HG03354 (cell line): ENCODE data around the gene BTD.
A peak's percentile ranks its signal among the peaks of the same experiment; 100 is the strongest.
"Not testable (repeated sequence)": the region's sequence is repeated elsewhere in the genome, so short reads cannot be mapped to it uniquely, and the experiment has no call there.

Experiments used
- ATAC-seq: cut with Tn5 transposase; IDR thresholded peaks from one replicate; pipeline ENCODE4 v1.9.1; 2021; ENCODE audit warnings: mild to moderate bottlenecking; ENCODE audit not compliant: unreplicated experiment, poor library complexity, severe bottlenecking

Gene BTD

DNA sequence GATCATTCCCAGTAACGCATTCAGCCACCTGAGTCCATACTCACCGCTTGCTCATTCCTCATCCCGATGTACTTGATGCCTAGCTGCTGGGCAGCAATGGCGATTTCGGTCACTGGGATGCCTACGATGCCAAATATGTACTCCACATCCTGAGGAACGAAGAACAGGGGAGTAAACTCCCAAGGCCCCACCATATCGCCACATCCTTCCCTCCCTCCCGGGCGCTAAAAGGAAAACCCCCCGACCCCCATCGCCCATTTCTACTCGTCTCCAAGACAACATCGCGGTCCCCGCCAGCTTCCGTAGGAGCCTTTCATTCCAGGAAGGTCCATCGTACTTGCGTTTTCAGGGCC lies 523 bp upstream of the BTD start:
- ATAC-seq, result peak; percentile 30

DNA sequence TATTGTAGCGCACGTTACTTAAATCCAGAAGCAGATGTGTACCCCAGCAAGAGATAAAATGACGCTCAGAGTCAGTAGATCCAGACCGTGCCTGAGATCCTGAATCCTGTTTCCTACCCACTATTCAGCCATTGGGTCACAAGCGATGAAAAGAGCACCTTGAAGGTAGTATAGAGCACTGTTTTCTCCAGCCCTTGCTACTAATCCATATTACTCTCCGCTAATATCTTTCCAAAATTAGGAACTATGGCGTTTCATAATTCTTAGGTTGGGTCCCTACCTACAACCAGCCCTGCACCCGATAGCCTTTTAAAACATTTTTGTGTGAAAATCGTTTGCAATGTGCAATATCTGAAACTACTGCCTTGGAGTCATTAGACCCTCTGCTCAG lies 596 bp downstream of the BTD start:
- peak; percentile 12 for ATAC-seq

DNA sequence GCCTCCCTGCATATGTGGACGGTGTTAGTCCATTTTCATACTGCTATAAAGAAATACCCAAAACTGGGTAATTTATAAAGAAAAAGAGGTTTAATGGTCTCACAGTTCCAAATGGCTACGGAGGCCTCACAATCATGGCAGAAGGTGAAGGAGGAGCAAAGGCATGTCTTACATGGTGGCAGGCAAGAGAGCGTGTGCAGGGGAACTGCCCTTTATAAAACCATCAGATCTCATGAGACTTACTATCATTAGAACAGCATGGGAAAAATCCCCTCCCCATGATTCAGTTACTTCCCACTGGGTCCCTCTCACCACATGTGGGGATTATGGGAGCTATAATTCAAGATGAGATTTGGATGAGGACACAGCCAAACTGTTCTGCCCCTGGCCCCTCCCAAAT lies 1.3 kb downstream of the BTD start:
- not testable (repeated sequence) for ATAC-seq

DNA sequence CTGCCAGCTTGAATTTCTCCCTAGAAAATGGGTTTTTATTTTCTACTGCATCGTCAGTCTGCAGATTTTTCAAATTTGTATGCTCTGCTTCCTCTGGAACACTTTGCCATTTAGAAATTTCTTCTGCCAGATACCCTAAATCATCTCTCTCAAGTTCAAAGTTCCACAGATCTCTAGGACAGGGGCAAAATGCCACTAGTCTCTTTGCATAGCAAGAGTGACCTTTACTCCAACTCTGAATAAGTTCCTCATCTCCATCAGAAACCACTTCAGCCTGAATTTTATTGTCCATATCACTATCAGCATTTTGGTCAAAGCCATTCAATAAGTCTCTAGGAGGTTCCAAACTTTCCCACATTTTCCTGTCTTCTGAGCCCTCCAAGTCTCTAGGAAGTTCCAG lies 3.0 kb downstream of the BTD start:
- ATAC-seq, result not testable (repeated sequence)

DNA sequence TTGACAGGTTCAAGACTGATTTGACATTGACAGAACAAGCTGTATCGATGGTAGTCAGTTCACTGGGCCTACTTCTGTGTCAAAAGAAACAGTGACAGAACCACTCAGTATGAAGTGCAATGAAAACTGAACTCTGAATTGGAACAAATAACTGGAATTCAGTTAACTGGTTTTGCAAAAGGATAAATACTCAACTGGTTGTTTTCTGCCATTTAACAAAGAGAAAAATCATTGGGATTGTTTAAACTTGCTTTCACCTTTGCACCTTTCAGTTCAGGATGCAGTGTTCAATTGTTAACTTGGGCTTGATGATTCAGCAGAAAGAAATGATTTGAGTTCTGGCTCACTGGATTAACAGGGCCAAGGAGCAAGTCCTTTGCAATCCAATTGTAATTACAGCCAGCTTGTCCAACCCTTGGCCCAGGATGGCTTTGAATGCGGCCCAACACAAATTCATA lies 4.9 kb downstream of the BTD start:
- ATAC-seq, result no peak

DNA sequence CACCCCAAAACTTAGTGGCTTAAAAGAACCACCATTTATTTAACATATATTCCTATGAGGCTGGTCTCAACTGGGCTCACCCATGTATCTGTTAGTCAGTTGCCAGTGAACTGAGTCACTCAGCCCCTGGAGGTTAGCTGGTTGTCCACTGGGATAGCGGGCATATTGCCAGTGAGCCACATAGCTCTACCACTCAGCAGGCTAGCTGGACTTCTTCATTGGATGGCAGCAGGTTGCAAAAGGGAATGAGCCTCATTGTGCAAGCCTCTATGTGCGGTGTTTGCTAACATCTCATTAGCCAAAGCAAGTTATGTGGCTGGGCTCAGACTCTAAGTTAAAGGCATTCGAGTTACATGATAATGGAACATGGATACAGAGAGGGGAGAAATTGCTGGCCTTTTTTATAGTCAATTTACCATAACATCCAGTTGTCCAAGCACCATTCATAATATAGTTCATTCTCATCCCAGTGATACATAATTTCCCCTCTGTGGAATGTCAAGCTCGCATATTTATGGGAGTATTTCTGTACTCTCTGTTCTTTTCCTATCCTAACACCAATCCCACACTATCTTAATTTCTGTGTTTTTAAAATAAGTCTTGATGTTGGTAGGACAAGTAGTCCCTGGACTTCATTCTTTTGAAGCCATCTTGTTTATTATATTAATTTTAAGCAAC lies 8.7 kb downstream of the BTD start:
- no peak for ATAC-seq

DNA sequence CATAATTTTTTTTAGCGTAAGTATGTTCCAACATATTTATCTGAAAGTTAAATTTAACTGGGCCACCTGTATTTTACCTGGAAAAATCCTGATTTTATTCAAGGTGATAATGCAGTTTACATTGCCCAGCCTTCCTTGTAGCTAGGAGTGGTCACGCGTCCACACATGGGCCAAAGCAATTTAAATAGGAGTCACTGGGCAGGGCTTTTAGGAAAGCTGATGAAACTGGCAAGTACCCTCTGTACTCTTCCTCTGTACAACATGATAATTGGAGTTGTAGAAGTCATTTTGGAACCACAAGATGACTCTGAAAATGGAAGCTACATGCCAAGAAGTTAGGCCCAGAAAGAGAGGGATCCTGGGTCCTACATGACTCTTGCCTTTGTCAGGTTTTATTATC lies 9.5 kb downstream of the BTD start:
- no peak for ATAC-seq

DNA sequence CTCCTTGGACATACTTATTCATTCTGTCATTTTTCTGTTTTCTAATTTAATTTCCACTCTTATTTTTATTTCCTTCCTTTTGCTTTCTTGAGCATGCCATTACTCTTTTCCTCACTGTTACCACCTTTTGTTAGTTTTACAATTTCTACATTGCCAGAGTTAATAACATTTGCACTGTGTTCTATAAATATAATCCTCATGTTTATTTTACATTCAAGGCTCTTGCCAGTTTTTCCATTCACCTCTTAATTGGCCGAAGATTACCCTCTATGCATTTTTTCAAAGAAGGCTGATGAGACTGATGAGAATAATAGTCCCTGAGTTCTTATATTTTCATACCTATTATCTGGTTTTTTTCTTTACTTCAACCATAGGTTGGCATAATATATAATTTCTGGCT lies 10.5 kb downstream of the BTD start:
- ATAC-seq, result no peak

DNA sequence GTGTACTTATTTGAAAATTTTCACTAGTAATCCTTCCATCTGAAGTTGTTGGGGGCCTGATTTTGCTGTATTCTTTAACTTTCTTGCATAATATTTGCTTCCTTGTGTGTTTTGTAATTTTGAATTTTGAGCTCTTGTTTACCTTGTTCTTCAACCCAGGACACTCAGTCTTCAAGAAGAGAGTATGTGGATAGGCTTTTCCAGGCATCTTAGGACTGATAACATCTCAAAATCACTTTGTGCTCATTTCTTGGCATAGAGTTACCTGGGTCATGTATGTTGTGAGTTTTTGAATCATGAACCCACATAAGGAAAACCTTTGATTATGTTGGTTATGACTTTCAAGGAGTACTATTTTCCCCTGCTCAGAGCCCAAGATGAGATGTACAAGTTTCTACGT lies 13.4 kb downstream of the BTD start:
- no peak for ATAC-seq

DNA sequence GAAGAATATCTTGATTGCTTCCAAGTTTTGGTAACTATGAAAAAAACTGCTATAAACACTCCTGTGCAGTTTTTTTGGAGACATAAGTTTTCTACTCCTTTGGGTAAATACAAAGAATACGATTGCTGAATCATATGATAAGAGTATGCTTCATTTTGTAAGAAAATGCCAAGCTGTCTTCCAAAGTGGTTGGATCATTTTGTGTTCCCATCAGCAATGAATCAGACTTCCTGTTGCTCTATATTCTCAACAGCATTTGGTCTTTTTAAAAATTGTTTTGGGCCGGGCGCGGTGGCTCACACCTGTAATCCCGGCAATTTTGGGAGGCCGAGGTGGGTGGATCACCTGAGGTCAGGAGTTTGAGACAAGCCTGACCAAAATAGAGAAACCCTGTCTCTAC lies 14.5 kb downstream of the BTD start:
- no peak for ATAC-seq

DNA sequence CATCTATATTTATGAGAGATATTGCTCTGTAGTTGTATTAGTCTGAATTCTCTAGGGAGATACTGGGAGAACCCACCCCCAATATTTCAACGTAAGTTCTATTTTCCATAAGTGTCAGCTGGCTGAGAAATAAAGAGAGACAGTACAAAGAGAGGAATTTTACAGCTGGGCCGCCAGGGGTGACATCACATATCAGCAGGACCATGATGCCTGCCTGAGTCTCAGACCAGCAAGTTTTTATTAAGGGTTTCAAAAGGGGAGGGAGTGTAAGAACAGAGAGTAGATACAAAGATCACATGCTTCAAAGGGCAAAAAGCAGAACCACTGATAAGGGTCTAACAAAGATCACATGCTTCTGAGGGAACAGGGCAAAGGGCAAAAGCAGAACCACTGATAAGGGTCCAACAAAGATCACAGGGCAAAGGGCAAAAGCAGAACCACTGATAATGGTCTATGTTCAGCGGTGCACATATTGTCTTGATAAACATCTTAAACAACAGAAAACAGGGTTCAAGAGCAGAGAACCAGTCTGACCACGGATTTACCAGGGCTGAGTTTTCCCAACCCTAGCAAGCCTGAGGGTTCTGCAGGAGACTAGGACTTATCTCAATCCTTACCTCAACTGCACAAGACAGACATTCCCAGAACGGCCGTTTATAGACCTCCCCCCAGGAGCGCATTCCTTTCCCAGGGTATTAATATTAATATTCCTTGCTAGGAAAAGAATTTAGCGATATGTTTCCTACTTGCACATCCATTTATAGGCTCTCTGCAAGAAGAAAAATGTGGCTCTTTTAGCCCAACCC lies 18.3 kb downstream of the BTD start:
- not testable (repeated sequence) for ATAC-seq

DNA sequence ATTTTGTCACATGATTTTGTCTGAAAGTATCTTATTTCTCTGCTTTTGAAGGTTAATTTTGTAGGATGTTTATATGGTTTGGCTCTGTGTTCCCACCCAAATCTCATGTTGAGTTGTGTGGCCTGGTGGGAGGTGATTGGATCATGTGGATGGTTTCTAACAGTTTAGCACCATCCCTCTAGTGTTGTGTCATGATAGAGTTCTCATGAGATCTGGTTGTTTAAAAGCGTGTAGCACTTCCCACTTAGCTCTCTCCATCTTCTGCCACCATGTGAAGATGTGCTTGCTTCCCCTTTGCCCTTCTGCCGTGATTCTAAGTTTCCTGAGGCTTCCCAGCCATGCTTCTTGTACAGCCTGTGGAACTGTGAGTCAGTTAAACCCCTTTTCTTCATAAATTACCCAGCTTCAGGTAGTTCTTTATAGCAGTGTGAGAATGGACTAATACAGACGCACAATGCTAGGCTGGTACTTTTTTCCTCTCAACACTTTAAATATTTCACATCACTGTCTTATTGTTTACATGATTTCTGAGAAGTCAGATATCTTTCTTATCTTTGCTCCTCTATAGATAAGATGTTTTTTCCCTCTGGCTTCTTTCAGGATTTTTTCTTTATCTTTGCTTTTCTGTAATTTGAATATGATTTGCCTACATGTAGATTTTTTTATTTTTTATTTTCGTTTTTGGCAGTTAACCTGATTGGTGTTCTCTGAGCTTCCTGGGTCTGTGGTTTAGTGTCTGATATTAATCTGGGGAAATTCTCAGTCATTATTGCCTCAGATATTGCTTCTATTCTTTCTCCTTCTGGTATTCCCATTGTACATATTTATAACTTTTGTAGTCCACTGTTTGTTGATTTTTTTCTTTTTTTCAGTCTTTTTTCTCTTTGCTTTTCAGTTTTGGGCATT lies 22.2 kb downstream of the BTD start:
- no peak for ATAC-seq

DNA sequence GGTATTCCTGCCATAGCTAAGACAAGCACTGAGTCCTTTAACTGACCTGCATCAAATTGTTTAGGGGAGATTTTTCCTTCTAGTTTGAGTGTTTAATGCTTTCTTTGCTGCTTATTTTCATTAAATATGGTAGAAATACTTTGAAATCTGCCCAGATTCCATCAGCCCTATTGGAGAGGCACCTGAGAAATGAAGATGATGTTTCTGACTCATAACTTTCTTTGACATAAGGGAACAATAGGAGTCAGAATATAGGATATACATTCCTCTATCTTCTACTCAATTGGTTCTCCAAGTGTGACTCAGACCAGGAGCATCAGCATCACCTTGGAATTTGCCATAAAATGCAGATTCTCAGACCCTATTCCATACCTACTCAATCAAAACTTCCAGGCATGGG lies 27.4 kb downstream of the BTD start:
- ATAC-seq, result no peak

DNA sequence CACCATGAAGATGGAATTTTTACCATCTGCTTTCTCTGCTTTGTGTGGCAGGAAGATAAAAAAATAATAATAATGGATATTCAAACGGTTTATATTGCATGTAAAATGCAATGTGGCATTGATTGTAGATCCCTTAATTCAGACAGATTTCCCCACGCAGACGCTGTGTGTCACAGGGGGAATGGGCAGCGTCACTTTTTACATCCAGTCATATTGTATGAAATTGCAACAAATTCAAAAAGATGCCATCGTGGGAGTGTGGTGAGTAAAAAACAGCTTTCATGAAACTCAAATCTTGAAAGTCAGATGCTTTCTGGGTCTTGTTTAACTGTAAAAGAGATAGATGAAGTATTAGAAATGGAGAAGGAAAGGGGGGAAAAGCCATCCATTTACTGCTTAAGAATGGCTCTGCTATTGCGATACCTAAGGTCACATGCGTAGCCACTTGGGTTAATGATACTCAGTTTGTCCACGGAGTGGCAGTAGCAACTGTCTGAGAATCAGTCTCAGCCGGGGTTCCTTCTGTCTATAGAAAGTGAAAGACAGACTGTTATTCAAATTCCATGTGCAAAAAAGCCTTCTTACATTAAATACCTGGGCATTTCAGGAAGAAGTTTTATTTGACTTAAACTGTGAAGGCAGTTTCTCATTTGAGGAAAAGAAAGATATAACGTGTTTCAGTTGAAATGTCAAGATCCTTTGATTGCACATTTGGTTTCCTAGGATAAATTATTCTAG lies 28.5 kb downstream of the BTD start:
- peak; percentile 97 for ATAC-seq

DNA sequence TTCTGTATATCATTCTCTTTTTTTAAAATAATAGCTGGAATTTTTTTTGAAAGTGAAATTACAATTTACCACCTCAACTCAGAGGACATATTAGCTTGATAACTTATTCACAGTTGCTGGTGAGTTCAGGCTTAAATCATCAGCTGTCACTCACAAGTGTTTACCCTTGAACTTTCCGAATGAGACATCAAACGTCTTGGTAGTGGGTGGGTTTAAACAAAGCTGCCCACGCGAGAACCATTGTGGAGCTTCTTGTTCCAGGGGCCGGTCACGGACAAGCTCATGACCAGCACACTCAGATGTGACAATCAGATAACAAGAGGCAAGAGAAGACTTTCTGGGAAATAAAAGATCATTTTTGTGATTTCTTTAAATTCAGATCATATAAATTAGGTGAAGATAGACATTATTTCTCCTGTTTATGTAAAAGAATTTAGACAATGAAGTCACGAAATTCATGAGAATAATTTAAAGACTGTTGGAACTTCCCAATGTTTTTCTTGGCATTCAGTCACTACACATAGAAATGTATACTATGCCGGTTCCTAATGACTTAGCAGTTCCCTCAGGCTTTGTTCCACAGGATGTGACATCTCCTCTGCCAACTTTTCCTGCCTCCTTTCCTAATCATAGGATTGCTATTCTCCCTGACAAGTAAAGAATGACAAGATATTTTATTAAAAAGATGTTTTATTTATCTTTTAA lies 29.3 kb downstream of the BTD start:
- peak; percentile 70 for ATAC-seq

DNA sequence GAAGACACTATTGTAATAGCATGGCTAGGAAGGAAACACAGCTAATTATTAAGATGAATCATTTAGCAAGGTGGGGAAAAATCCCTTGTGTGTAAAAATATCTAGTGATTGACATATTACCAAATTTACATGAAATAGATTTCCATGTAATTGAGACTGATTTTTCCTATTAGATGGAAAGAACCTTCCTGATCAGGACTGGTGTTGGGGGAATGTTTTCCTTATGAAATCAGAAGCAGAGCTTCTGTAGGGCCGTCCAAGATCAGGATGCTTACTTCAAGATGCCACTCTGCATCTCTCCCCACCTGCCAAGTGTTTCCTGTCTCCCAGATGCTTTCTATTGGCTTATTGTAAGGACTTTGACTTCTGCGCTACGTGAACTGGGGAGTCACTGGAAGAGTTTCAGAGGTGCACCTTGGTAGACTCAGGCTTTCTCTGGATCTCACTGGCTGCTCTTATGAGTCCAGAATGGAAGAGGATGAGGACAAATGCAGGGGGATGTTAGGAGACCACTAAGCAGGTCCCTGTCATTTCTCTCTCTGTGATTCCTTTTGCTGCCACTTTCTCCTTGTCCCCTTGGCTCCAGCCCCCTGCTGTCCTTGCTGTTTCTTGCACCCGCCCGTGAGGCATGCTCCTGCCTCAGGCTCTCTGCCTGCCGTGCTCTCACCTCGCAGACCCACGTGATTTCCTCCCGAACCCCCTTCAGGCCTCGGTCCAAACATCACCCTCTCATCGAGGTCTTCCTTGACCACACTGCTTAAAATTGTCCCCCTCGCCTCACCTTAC lies 30.1 kb downstream of the BTD start:
- no peak for ATAC-seq

DNA sequence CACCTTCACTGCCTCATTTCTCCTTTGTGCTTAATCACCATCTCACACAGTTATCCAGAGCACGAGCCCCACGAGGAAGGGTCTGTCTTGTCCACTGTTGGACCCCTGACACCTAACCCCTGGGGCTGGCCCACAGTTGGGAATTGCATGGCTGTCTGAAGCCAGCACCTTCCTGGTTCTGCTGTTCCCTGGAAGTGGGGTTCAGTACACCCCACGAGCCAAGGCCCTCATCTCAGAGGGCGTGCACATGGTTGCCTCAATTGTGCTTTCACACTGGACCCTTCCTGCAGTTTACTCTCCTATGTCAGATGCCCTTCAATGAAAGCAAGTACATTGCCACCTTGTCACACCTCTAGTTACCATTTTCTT lies 30.7 kb downstream of the BTD start:
- ATAC-seq, result no peak

DNA sequence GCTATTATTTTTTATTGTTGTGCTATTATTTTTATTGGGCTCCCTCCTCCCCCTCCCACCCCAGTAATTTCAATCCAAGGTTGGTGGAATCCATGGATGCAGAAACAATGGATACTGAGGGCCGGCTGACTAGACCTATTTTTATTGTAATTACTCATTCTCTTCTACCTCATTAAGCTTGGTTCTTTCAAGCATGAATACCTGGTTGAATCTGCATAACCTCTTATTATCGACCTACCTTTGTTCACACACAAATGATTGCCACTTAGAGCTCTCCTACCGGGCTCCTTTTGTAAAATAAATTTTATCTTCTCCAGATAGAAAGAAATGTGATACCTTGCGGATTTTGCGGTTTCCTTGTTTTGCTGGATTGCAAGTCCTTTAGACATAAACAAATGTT lies 31.6 kb downstream of the BTD start:
- ATAC-seq, result no peak
